22Rv1 (cell line): ENCODE data around the gene MUC6.

Source experiments
- ZFX ChIP-seq: fragments of 450-650 bp; IDR thresholded peaks from 2 replicates; pipeline ENCODE4 v1.6.1; 2017; ENCODE audit warnings: antibody characterized with exemption, borderline replicate concordance
- TF ChIP-seq, protein P1 (sequence below): fragments of 450-650 bp; IDR thresholded peaks from 2 replicates; pipeline ENCODE4 v1.5.1; 2017; ENCODE audit warnings: mild to moderate bottlenecking

DNA sequence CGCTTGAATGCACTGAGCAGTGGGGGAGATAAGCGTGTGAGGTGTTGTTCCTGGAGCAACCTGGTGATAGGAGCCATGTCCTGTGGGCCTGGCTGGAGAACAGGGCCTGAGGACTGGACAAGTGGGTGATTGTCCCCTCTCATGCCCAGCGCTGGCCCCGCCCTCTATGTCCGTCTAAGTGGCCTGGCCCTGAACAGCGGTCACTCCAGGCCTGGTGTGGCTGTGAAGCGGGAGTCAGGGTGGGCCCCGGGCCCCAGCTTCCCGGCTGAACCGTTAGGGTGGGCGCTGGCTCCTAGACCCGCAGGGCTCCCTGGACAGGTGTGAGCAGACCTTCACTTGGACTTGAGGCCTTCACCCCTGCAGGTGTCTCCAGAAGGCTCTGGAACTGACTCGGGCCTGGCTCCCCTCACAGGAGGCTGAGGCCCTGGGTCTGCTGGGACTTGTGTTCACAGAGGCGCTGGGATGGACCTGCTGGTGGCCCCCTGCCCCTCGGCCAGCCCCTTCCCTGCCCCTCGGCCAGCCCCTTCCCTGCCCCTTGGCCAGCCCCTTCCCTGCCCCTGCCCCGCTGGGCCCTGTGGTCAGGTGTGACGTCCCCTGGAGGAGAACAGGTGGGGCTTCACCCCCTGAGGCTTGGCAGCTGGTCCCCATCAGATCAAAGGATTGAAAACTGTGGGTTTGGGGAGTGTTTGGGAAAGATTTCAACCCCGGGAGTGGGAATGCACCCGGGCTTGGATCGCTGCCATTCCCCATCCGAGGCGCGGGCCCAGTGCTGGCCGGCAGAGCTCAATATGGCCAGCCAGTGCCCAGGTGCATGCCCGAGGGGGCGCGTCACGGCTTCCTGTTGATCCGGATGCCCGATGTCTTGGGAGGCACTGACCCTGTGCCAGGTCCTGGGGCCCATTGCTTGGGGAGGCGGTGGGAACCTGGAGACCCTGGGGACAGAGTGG is 3.2 kb upstream of the MUC6 start:
- TF ChIP-seq, protein P1, sequence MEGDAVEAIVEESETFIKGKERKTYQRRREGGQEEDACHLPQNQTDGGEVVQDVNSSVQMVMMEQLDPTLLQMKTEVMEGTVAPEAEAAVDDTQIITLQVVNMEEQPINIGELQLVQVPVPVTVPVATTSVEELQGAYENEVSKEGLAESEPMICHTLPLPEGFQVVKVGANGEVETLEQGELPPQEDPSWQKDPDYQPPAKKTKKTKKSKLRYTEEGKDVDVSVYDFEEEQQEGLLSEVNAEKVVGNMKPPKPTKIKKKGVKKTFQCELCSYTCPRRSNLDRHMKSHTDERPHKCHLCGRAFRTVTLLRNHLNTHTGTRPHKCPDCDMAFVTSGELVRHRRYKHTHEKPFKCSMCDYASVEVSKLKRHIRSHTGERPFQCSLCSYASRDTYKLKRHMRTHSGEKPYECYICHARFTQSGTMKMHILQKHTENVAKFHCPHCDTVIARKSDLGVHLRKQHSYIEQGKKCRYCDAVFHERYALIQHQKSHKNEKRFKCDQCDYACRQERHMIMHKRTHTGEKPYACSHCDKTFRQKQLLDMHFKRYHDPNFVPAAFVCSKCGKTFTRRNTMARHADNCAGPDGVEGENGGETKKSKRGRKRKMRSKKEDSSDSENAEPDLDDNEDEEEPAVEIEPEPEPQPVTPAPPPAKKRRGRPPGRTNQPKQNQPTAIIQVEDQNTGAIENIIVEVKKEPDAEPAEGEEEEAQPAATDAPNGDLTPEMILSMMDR, result no peak
- no peak for TF ChIP-seq ZFX
